ENCODE results near the gene GNAQ. TPM values are rescaled to one million over a fixed set of nuclear protein-coding genes. Genes with fewer than 3 reads are reported as not detected.
A peak's percentile ranks its signal among the peaks of the same experiment; 100 is the strongest.

GNAQ gene
- polyA plus RNA-seq, 1 of the 3 experiments (the other 2 are of a cell fraction) = 20.9 TPM

DNA sequence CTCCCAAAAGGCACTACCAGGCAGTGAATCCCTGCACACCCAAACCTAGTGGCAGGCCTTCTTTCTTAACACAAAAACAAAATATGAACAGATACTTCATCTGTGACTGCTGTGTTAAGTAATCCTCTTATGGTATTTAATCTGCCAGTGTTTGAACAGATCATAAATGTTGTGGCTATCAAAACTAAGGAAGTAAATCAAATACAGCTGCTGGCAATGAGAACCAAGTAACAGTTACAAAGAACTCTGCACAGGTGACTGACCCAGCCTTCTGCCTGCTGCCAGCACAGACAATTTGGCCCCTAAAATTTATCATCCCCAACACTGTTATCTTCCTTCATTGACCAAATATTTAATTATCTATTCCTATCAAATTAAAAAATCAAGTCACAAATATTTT lies 78.0 kb downstream of the GNAQ start:
- H3K4me3 ChIP-seq (ENCODE audit: low read depth in 2 of 2, low read length in 1 of 2) = no peak overlapping the region
- H3K9me2 ChIP-seq = no peaks in the 10 kb centered on the region
- H3K4me2 ChIP-seq = peak overlapping the region; percentile 54; the same call in 1 of the 2 replicates
- H3K36me3 ChIP-seq (replicated peaks in 1 of 2; ENCODE audit: control insufficient read depth in 1 of 2, insufficient read depth in 2 of 2, low read length in 1 of 2) = no peaks in the 10 kb centered on the region
- ChIA-PET POLR2A (no interaction called here), CTCF (interaction anchor here (1.1 to 1.6 kb wide), 3 partner anchors 9 to 56 kb away, joined by 3 read pairs; no protein-coding TSS in a partner anchor)
- no peak for DNase-seq
- no peak overlapping the region for H2AFZ ChIP-seq (ENCODE audit: low read depth)
- no peak overlapping the region for H3K9ac ChIP-seq
- TF ChIP-seq MXI1 (IDR thresholded peaks at IDR 0.05; ENCODE audit: low read depth, low read length) (no peak), GABPA (IDR thresholded peaks at IDR 0.05; ENCODE audit: low read depth) (no peak), NRF1 (IDR thresholded peaks at IDR 0.05; ENCODE audit: low read depth, low read length) (no peak), RCOR1 (IDR thresholded peaks at IDR 0.05; ENCODE audit: low read length) (no peak), NFIC (IDR thresholded peaks at IDR 0.05; ENCODE audit: borderline replicate concordance) (no peak), TCF12 (IDR thresholded peaks at IDR 0.05) (peak; percentile 56), YY1 (IDR thresholded peaks at IDR 0.05; ENCODE audit: low read depth) (no peak), POLR2AphosphoS5 (IDR thresholded peaks at IDR 0.05; ENCODE audit: low read depth, low read length) (no peak), CTCF (IDR thresholded peaks at IDR 0.05) (no peak)
- H3K27me3 ChIP-seq (ENCODE audit: insufficient read depth) = no peaks in the 10 kb centered on the region
- peaks cover 25% of the 10 kb centered on the region for H4K20me1 ChIP-seq (ENCODE audit: insufficient read depth)
- H3K79me2 ChIP-seq (ENCODE audit: insufficient read depth) = peaks cover 99% of the 10 kb centered on the region
- peaks cover 29 to 34% of the 10 kb centered on the region in 2 experiments for H3K4me1 ChIP-seq (ENCODE audit: control insufficient read depth in 1 of 2, insufficient read depth in 2 of 2, low read depth in 1 of 2, low read length in 1 of 2)
- H3F3A ChIP-seq (replicated peaks; ENCODE audit: insufficient read depth) = peaks cover 10% of the 10 kb centered on the region
- no peaks in the 10 kb centered on the region for H3K9me3 ChIP-seq
- H3K27ac ChIP-seq (ENCODE audit: low read depth in 2 of 2, low read length in 1 of 2) = peak overlapping the region; percentile 51 to 75; a peak in 3 of 4 replicates

DNA sequence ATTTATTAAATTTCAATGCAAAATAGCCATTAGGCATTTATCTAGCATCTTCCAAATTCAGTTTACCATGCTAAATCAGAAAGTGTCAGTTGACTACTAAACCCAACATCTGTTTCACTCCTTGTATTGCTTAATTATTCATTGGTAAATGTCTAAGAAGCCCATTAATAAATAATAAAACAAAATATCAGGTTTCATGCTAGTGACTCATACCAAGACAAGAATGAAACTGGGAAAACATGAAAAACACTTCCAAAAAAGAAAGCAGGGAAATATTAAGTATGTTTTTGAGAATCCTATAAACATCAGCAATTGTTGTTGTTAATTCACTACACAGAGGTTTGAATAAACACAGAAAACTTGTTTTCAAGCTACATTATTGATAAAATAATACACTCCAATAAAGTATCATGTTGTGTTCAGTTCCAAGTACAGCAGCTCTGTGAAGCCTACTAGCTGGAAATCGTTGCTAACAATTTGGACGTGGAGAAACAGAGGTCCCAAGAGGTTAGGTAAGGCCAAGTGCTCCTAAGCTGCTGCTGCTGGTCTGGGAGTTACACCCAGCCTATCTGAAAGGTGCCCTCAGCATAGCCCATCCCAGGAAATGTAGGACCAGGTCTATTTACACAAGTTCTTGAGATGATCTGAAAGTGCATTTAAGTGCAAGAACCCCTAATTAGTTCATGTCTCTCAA lies 78.8 kb downstream of the GNAQ start:
- 68% methylated on average over 2 of the region's 2 CpGs for WGBS (ENCODE audit: low lambda C conversion rate)

More for the DNA sequence above, 78.8 kb downstream of the GNAQ start:
- Histone ChIP-seq H3K9me3 (no peaks in the 10 kb centered on the region), H3K4me1 (ENCODE audit: control insufficient read depth in 1 of 2, insufficient read depth in 2 of 2, low read depth in 1 of 2, low read length in 1 of 2) (peaks cover 27 to 38% of the 10 kb centered on the region in 2 experiments), H3K4me2 (peak overlapping the region; percentile 54), H3K36me3 (replicated peaks in 1 of 2; ENCODE audit: control insufficient read depth in 1 of 2, insufficient read depth in 2 of 2, low read length in 1 of 2) (no peaks in the 10 kb centered on the region), H2AFZ (ENCODE audit: low read depth) (no peak overlapping the region), H3K27me3 (ENCODE audit: insufficient read depth) (no peaks in the 10 kb centered on the region), H3K9ac (no peak overlapping the region), H3K27ac (ENCODE audit: low read depth in 2 of 2, low read length in 1 of 2) (peak overlapping the region; percentile 51 to 75; a peak in 3 of 4 replicates), H4K20me1 (ENCODE audit: insufficient read depth) (peaks cover 19% of the 10 kb centered on the region), H3K4me3 (ENCODE audit: low read depth in 2 of 2, low read length in 1 of 2) (no peak overlapping the region), H3K79me2 (ENCODE audit: insufficient read depth) (peaks cover 98% of the 10 kb centered on the region), H3F3A (replicated peaks; ENCODE audit: insufficient read depth) (peaks cover 10% of the 10 kb centered on the region), H3K9me2 (no peaks in the 10 kb centered on the region)
- TF ChIP-seq JUND (IDR thresholded peaks at IDR 0.05) (peak; percentile 50), FOSL2 (IDR thresholded peaks at IDR 0.05; ENCODE audit: borderline replicate concordance, low read depth) (peak; percentile 80), EP300 (IDR thresholded peaks at IDR 0.05; ENCODE audit: borderline replicate concordance in 1 of 2, low read depth in 1 of 2, low read length in 1 of 2) (0 out of 4 replicates have a peak, but pooled peaks of 1 of the 2 experiments have one; percentile 16), TCF12 (IDR thresholded peaks at IDR 0.05) (peak; percentile 35; the same call in 1 of the 2 replicates), RCOR1 (IDR thresholded peaks at IDR 0.05; ENCODE audit: low read length) (no peak)
- ChIA-PET CTCF (interaction anchor here (1.1 kb wide), 3 partner anchors 8 to 83 kb away, joined by 3 read pairs; no protein-coding TSS in a partner anchor), POLR2A (no interaction called here)
- DNase-seq = no peak

Measured in SK-N-SH (cell line).